HAP-1 (cell line): ENCODE measurements around the gene RBM19.
"Not testable (repeated sequence)": the region's sequence is repeated elsewhere in the genome, so short reads cannot be mapped to it uniquely, and the experiment has no call there.

Experiments
- DNase-seq, 2 experiments: peaks; one replicate each; pipeline ENCODE4 v3.0.0-alpha.2; 2016 to 2020; ENCODE audit warnings: low spot score in 2 of 2
- H3K27me3 ChIP-seq: fragments of 250-450 bp; sonication (Bioruptor Pico); 2 replicates; pipeline ENCODE4 v1.5.1; 2020; ENCODE audit warnings: low read depth, mild to moderate bottlenecking, moderate library complexity
- H3K36me3 ChIP-seq: fragments of 250-450 bp; sonication (Bioruptor Pico); replicated peaks from 2 replicates; pipeline ENCODE4 v1.5.1; 2020; ENCODE audit warnings: mild to moderate bottlenecking
- H3K4me1 ChIP-seq: fragments of 250-450 bp; sonication (Bioruptor Pico); 2 replicates; pipeline ENCODE4 v1.5.1; 2020; ENCODE audit warnings: mild to moderate bottlenecking
- H3K4me3 ChIP-seq: fragments of 250-450 bp; sonication (Bioruptor Pico); 2 replicates; pipeline ENCODE4 v1.5.1; 2020; ENCODE audit warnings: mild to moderate bottlenecking, moderate library complexity
- H3K9me3 ChIP-seq: fragments of 250-450 bp; sonication (Bioruptor Pico); 2 replicates; pipeline ENCODE4 v1.5.1; 2020; ENCODE audit warnings: mild to moderate bottlenecking, moderate library complexity
- in situ Hi-C: fragments of 300-500 bp; cut with MboI; formaldehyde crosslinking; loops from 3 replicates; pipeline ENCODE4 v1.14.3; 2020; ENCODE audit warnings: low sequenced_read_pairs, inconsistent platforms, mixed read lengths

RBM19 gene

GRCh38 chr12:113997365-113997764 lies 31.2 kb upstream of the RBM19 start:
- in situ Hi-C loops, result no loop called here
- no peaks in the 10 kb centered on the region for H3K4me1 ChIP-seq
- no peak overlapping the region for H3K4me3 ChIP-seq
- no peaks in the 10 kb centered on the region for H3K9me3 ChIP-seq
- H3K27me3 ChIP-seq, result peaks cover 28% of the 10 kb centered on the region; the same call in 1 of the 2 replicates
- DNase-seq, result no peak
- no peaks in the 10 kb centered on the region for H3K36me3 ChIP-seq

- in situ Hi-C loops, result no loop called here
- no peaks in the 10 kb centered on the region for H3K4me1 ChIP-seq
- H3K36me3 ChIP-seq, result no peaks in the 10 kb centered on the region
- H3K9me3 ChIP-seq, result no peaks in the 10 kb centered on the region
- peaks cover 24% of the 10 kb centered on the region; the same call in 1 of the 2 replicates for H3K27me3 ChIP-seq
- no peak overlapping the region for H3K4me3 ChIP-seq
- no peak for DNase-seq
Measured at GRCh38 chr12:113996026-113996425, 29.9 kb upstream of the RBM19 start.

- Histone ChIP-seq H3K36me3 (no peaks in the 10 kb centered on the region), H3K4me3 (no peak overlapping the region), H3K4me1 (no peaks in the 10 kb centered on the region), H3K9me3 (no peaks in the 10 kb centered on the region), H3K27me3 (0 out of 2 replicates have a peak, but pooled peaks cover 12% of the 10 kb centered on the region)
- DNase-seq, result no peak
- in situ Hi-C loops, result no loop called here
Measured at GRCh38 chr12:113994051-113994450, 27.9 kb upstream of the RBM19 start.

- H3K4me1 ChIP-seq, H3K36me3 ChIP-seq, H3K27me3 ChIP-seq, DNase-seq, in situ Hi-C loops, H3K9me3 ChIP-seq, H3K4me3 ChIP-seq: not testable (repeated sequence)
Measured at GRCh38 chr12:113992751-113993150, 26.6 kb upstream of the RBM19 start.

GRCh38 chr12:113991224-113992044 lies 25.3 kb upstream of the RBM19 start:
- no peak overlapping the region for H3K4me3 ChIP-seq
- no peaks in the 10 kb centered on the region for H3K4me1 ChIP-seq
- in situ Hi-C loops, result no loop called here
- 0 out of 2 replicates have a peak, but pooled peaks cover 8% of the 10 kb centered on the region for H3K27me3 ChIP-seq
- no peaks in the 10 kb centered on the region for H3K9me3 ChIP-seq
- no peak for DNase-seq
- H3K36me3 ChIP-seq, result no peaks in the 10 kb centered on the region

- H3K27me3 ChIP-seq, result 0 out of 2 replicates have a peak, but pooled peaks cover 8% of the 10 kb centered on the region
- no peaks in the 10 kb centered on the region for H3K36me3 ChIP-seq
- H3K4me3 ChIP-seq, result no peak overlapping the region
- no peaks in the 10 kb centered on the region for H3K9me3 ChIP-seq
- in situ Hi-C loops, result no loop called here
- H3K4me1 ChIP-seq, result no peaks in the 10 kb centered on the region
- no peak for DNase-seq
Measured at GRCh38 chr12:113990250-113991223, 24.4 kb upstream of the RBM19 start.

GRCh38 chr12:113988976-113989375 lies 22.9 kb upstream of the RBM19 start:
- Histone ChIP-seq H3K27me3 (0 out of 2 replicates have a peak, but pooled peaks cover 7% of the 10 kb centered on the region), H3K36me3 (no peaks in the 10 kb centered on the region), H3K9me3 (no peaks in the 10 kb centered on the region), H3K4me3 (no peak overlapping the region), H3K4me1 (no peaks in the 10 kb centered on the region)
- DNase-seq, result no peak
- in situ Hi-C loops, result loop anchor here (10.0 kb wide), 2 partner anchors 526 to 1926 kb away; no protein-coding TSS in a partner anchor

GRCh38 chr12:113988064-113988451 lies 21.9 kb upstream of the RBM19 start:
- no peaks in the 10 kb centered on the region for H3K36me3 ChIP-seq
- in situ Hi-C loops, result loop anchor here (10.0 kb wide), 2 partner anchors 527 to 1927 kb away; no protein-coding TSS in a partner anchor
- no peaks in the 10 kb centered on the region for H3K27me3 ChIP-seq
- H3K9me3 ChIP-seq, result no peaks in the 10 kb centered on the region
- no peak overlapping the region for H3K4me3 ChIP-seq
- H3K4me1 ChIP-seq, result no peaks in the 10 kb centered on the region
- no peak for DNase-seq

- Histone ChIP-seq H3K4me3 (no peak overlapping the region), H3K36me3 (no peaks in the 10 kb centered on the region), H3K27me3 (no peaks in the 10 kb centered on the region), H3K9me3 (no peaks in the 10 kb centered on the region), H3K4me1 (no peaks in the 10 kb centered on the region)
- DNase-seq, result no peak
- in situ Hi-C loops, result loop anchor here (10.0 kb wide), 2 partner anchors 527 to 1927 kb away; no protein-coding TSS in a partner anchor
Measured at GRCh38 chr12:113987261-113988063, 21.3 kb upstream of the RBM19 start.

GRCh38 chr12:113984464-113984863 lies 18.3 kb upstream of the RBM19 start:
- in situ Hi-C loops, result loop anchor here (10.0 kb wide), 2 partner anchors 530 to 1930 kb away; no protein-coding TSS in a partner anchor
- DNase-seq, result no peak

GRCh38 chr12:113983777-113984448 lies 17.8 kb upstream of the RBM19 start:
- Histone ChIP-seq H3K36me3 (no peaks in the 10 kb centered on the region), H3K4me1 (no peaks in the 10 kb centered on the region), H3K9me3 (no peaks in the 10 kb centered on the region), H3K4me3 (no peak overlapping the region), H3K27me3 (no peaks in the 10 kb centered on the region)
- DNase-seq, result no peak
- in situ Hi-C loops, result loop anchor here (10.0 kb wide), 2 partner anchors 531 to 1931 kb away; no protein-coding TSS in a partner anchor

More at GRCh38 chr12:113984464-113984863, 18.3 kb upstream of the RBM19 start:
- no peaks in the 10 kb centered on the region for H3K9me3 ChIP-seq
- H3K27me3 ChIP-seq, result no peaks in the 10 kb centered on the region
- no peaks in the 10 kb centered on the region for H3K4me1 ChIP-seq
- H3K4me3 ChIP-seq, result no peak overlapping the region
- H3K36me3 ChIP-seq, result no peaks in the 10 kb centered on the region

GRCh38 chr12:113983265-113983664 lies 17.1 kb upstream of the RBM19 start:
- in situ Hi-C loops, result loop anchor here (10.0 kb wide), 2 partner anchors 532 to 1932 kb away; no protein-coding TSS in a partner anchor
- H3K27me3 ChIP-seq, result no peaks in the 10 kb centered on the region
- no peak overlapping the region for H3K4me3 ChIP-seq
- H3K36me3 ChIP-seq, result no peaks in the 10 kb centered on the region
- DNase-seq, result no peak
- no peaks in the 10 kb centered on the region for H3K4me1 ChIP-seq
- H3K9me3 ChIP-seq, result no peaks in the 10 kb centered on the region
